ENCODE results near the gene HMGXB4. TPM values are rescaled to one million over a fixed set of nuclear protein-coding genes. Genes with fewer than 3 reads are reported as not detected.

Gene HMGXB4
- total RNA-seq, 1 donor from 2014 or later = 38.2 TPM

DNA sequence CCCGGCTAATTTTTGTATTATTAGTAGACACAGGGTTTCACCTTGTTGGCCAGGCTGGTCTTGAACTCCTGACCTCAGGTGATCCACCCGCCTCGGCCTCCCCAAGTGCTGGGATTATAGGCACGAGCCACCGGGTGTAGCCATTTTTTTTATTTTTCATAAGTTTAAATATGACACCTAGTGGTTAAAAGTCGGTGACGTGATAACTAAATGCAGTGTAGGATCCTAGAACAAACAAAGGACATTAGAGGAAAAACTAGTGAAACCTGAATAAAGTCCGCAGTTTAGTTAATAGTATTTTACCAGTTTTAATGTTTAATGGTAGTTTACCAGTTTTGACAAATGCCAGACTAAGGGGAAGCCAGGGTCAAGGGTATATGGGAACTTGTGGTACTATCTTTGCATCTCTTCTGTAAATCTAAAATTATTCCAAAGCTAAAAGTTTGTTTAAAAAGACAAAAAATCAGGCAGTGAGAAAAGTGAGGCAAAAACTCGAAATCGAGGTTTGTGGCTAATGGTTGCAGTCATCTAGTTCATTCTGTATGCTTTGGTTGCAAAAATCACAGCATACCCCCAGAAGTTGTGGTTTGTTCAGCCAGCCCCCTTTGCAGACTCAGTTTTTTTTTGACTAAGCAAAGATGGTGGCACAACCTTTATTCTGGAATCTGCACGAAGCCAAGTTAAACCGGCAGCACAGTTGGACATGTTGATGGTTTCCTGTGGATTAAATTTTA lies 72.0 kb downstream of the HMGXB4 start:
- H3K9me3 Mint-ChIP-seq = no peaks in the 10 kb centered on the region
- H3K27me3 Mint-ChIP-seq (ENCODE audit: low read depth) = no peaks in the 10 kb centered on the region

DNA sequence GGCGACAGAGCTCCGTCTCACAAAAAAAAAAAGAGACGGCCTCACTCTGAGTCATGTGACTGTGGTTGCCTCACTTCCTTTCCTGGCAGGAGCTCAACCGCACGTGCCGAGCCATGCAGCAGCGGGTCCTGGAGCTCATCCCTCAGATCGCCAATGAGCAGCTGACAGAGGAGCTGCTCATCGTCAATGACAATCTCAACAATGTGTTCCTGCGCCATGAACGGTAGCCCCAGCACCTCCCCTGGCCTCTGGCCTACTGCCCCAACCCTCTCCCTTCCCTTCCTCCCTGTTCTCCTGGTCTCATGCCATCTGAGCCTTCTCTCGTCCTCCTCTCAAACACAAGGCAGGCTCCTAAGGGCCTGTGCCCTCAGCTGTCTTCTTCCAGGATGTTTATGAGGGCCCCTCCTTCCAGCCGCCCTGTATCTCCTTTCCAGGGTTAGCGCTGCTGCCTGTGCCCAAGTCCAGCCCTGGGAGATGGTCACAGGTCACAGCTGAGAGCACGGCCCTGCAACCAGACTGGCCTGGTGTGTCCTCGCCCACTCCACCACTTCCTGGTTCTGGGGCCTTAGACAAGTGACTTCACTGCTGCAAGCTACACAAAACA lies 73.1 kb downstream of the HMGXB4 start:
- H3K4me3 Mint-ChIP-seq = no peak overlapping the region
- peaks cover 23% of the 10 kb centered on the region for H3K36me3 Mint-ChIP-seq
- H3K4me1 Mint-ChIP-seq = no peaks in the 10 kb centered on the region
- H3K27me3 Mint-ChIP-seq (ENCODE audit: low read depth) = no peaks in the 10 kb centered on the region
- TF ChIP-seq, protein P1, sequence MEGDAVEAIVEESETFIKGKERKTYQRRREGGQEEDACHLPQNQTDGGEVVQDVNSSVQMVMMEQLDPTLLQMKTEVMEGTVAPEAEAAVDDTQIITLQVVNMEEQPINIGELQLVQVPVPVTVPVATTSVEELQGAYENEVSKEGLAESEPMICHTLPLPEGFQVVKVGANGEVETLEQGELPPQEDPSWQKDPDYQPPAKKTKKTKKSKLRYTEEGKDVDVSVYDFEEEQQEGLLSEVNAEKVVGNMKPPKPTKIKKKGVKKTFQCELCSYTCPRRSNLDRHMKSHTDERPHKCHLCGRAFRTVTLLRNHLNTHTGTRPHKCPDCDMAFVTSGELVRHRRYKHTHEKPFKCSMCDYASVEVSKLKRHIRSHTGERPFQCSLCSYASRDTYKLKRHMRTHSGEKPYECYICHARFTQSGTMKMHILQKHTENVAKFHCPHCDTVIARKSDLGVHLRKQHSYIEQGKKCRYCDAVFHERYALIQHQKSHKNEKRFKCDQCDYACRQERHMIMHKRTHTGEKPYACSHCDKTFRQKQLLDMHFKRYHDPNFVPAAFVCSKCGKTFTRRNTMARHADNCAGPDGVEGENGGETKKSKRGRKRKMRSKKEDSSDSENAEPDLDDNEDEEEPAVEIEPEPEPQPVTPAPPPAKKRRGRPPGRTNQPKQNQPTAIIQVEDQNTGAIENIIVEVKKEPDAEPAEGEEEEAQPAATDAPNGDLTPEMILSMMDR (IDR thresholded peaks at IDR 0.05; ENCODE audit: unreplicated experiment) = no peak
- H3K27ac Mint-ChIP-seq = peak overlapping the region; percentile 34
- no peak for DNase-seq (ENCODE audit: low spot score in 2 of 2, unreplicated experiment in 2 of 2)
- H3K9me3 Mint-ChIP-seq = no peaks in the 10 kb centered on the region

More for the DNA sequence above, 72.0 kb downstream of the HMGXB4 start:
- no peak for DNase-seq (ENCODE audit: low spot score in 2 of 2, unreplicated experiment in 2 of 2)
- no peak overlapping the region for H3K4me3 Mint-ChIP-seq
- no peak overlapping the region for H3K27ac Mint-ChIP-seq
- H3K4me1 Mint-ChIP-seq = no peaks in the 10 kb centered on the region
- H3K36me3 Mint-ChIP-seq = peaks cover 26% of the 10 kb centered on the region
- TF ChIP-seq, protein P1 (IDR thresholded peaks at IDR 0.05; ENCODE audit: unreplicated experiment) = no peak

- DNase-seq (ENCODE audit: low spot score in 2 of 2, unreplicated experiment in 2 of 2) = no peak
- no peaks in the 10 kb centered on the region for H3K4me1 Mint-ChIP-seq
- no peaks in the 10 kb centered on the region for H3K9me3 Mint-ChIP-seq
Measured at GRCh38 chr22:35332278-35332677, 75.0 kb downstream of the HMGXB4 start.

DNA sequence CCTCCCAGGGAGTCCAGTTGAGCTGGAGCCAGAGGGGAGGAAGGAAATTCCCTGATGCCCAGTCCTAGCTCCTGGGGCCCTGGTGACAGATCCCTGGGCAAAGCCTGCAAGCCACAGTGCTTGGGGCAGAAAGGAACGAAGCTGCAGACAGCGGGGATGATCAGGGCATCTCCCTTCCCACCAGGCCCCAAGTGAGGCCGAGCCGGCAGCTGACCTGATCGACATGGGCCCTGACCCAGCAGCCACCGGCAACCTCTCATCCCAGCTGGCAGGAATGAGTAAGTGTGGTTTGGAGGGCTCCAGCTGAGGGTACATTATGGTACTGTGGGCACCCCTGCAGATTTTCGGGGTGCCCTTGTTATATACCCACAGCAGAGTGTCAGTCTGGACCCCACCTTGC lies 75.9 kb downstream of the HMGXB4 start:
- TF ChIP-seq, protein P1 (IDR thresholded peaks at IDR 0.05; ENCODE audit: unreplicated experiment) = no peak
- H3K36me3 Mint-ChIP-seq = peaks cover 16% of the 10 kb centered on the region
- no peak overlapping the region for H3K27ac Mint-ChIP-seq
- no peaks in the 10 kb centered on the region for H3K27me3 Mint-ChIP-seq (ENCODE audit: low read depth)
- H3K4me3 Mint-ChIP-seq = no peak overlapping the region
- H3K9me3 Mint-ChIP-seq = no peaks in the 10 kb centered on the region
- DNase-seq (ENCODE audit: low spot score in 2 of 2, unreplicated experiment in 2 of 2) = no peak
- no peaks in the 10 kb centered on the region for H3K4me1 Mint-ChIP-seq

More at GRCh38 chr22:35332278-35332677, 75.0 kb downstream of the HMGXB4 start:
- H3K27ac Mint-ChIP-seq = no peak overlapping the region
- H3K36me3 Mint-ChIP-seq = peaks cover 24% of the 10 kb centered on the region
- TF ChIP-seq, protein P1 (IDR thresholded peaks at IDR 0.05; ENCODE audit: unreplicated experiment) = no peak
- H3K27me3 Mint-ChIP-seq (ENCODE audit: low read depth) = no peaks in the 10 kb centered on the region
- no peak overlapping the region for H3K4me3 Mint-ChIP-seq

DNA sequence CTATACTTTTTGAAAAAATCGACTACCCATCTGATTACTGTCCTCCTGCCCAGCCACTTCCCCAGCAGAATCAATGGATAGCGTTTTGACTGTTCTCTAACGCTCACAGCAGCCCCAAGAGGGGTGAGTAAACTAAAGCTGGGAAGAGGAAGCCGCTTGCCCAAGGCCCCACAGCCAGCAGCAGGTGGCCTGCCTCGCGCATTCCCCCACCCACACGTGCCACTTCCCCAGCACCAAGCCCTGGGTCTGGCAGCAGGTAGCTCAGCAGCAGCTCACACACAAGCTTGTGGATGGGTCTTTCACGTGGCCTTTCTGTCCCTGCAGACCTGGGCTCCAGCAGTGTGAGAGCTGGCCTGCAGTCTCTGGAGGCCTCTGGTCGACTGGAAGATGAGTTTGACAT lies 76.7 kb downstream of the HMGXB4 start:
- no peak overlapping the region for H3K4me3 Mint-ChIP-seq
- H3K27me3 Mint-ChIP-seq (ENCODE audit: low read depth) = no peaks in the 10 kb centered on the region
- H3K9me3 Mint-ChIP-seq = no peaks in the 10 kb centered on the region
- H3K27ac Mint-ChIP-seq = no peak overlapping the region
- H3K4me1 Mint-ChIP-seq = no peaks in the 10 kb centered on the region
- H3K36me3 Mint-ChIP-seq = peaks cover 16% of the 10 kb centered on the region
- TF ChIP-seq, protein P1 (IDR thresholded peaks at IDR 0.05; ENCODE audit: unreplicated experiment) = no peak
- no peak for DNase-seq (ENCODE audit: low spot score in 2 of 2, unreplicated experiment in 2 of 2)

All from mesothelial cell of epicardium (in vitro differentiated cells).